HG03139 (cell line): ENCODE measurements around the gene PRRC2B.

ENCODE experiments used
- ATAC-seq: cut with Tn5 transposase; IDR thresholded peaks from one replicate; pipeline ENCODE4 v1.9.1; 2021; ENCODE audit not compliant: unreplicated experiment

PRRC2B gene

GRCh38 chr9:131483319-131484050, 89.6 kb downstream of the PRRC2B start:
- ATAC-seq = no peak

GRCh38 chr9:131484051-131484445, 90.2 kb downstream of the PRRC2B start:
- ATAC-seq = no peak

- no peak for ATAC-seq
These were observed 90.8 kb downstream of the PRRC2B start for GRCh38 chr9:131484560-131485185.

GRCh38 chr9:131485206-131485605, 91.3 kb downstream of the PRRC2B start:
- ATAC-seq = no peak

- ATAC-seq = no peak
These were observed 92.0 kb downstream of the PRRC2B start for GRCh38 chr9:131485728-131486422.

- ATAC-seq = no peak
These were observed 93.1 kb downstream of the PRRC2B start for GRCh38 chr9:131487001-131487400.

- no peak for ATAC-seq
These were observed 93.7 kb downstream of the PRRC2B start for GRCh38 chr9:131487621-131488031.

GRCh38 chr9:131490514-131490913, 96.6 kb downstream of the PRRC2B start:
- ATAC-seq = no peak

GRCh38 chr9:131491001-131491710, 97.3 kb downstream of the PRRC2B start:
- ATAC-seq = no peak

- no peak for ATAC-seq
These were observed 98.2 kb downstream of the PRRC2B start for GRCh38 chr9:131492070-131492469.

- no peak for ATAC-seq
These were observed 100.5 kb downstream of the PRRC2B start for GRCh38 chr9:131494296-131494870.

GRCh38 chr9:131495785-131496184, 101.9 kb downstream of the PRRC2B start:
- no peak for ATAC-seq

- no peak for ATAC-seq
These were observed 103.0 kb downstream of the PRRC2B start for GRCh38 chr9:131496844-131497405.

- ATAC-seq = no peak
These were observed 105.4 kb downstream of the PRRC2B start for GRCh38 chr9:131499254-131499767.

- ATAC-seq = no peak
These were observed 106.5 kb downstream of the PRRC2B start for GRCh38 chr9:131500377-131500776.

GRCh38 chr9:131500939-131501541, 107.2 kb downstream of the PRRC2B start:
- no peak for ATAC-seq

- no peak for ATAC-seq
These were observed 109.1 kb downstream of the PRRC2B start, which contains the start of gene POMT1 for GRCh38 chr9:131502781-131503625. Gene POMT1, plus strand, starts transcription at chr9:131502918. Its CDS starts 1,301 bp downstream, at chr9:131504219.

GRCh38 chr9:131503626-131504465, 110.0 kb downstream of the PRRC2B start:
- ATAC-seq = no peak
